K562 (cell line): Measurements from ENCODE around the gene SLC26A6. TPM values are rescaled to one million over a fixed set of nuclear protein-coding genes. Genes with fewer than 3 reads are reported as not detected.

ENCODE experiments used
- CHD1 ChIP-seq: fragments of 200-600 bp; sonication (generic); IDR thresholded peaks from one replicate; pipeline ENCODE4 v1.6.1; 2012; ENCODE audit warnings: mild to moderate bottlenecking, moderate library complexity, low read length, inconsistent platforms
- ELK3 ChIP-seq: fragments of 450-650 bp; formaldehyde crosslinking; IDR thresholded peaks from 2 replicates; pipeline ENCODE4 v1.4.0; 2020; ENCODE audit warnings: mild to moderate bottlenecking
- ERF ChIP-seq: fragments of 450-650 bp; formaldehyde crosslinking; IDR thresholded peaks from 2 replicates; pipeline ENCODE4 v1.4.0; 2020; ENCODE audit warnings: mild to moderate bottlenecking, mixed read lengths
- EWSR1 ChIP-seq: fragments of 450-650 bp; IDR thresholded peaks from 2 replicates; pipeline ENCODE4 v1.6.1; 2018; ENCODE audit warnings: borderline replicate concordance, mild to moderate bottlenecking, low read depth, moderate library complexity; ENCODE audit not compliant: partially characterized antibody
- HLTF ChIP-seq: fragments of 450-650 bp; IDR thresholded peaks from 2 replicates; pipeline ENCODE4 v1.6.1; 2016
- KAT8 ChIP-seq: fragments of 450-650 bp; IDR thresholded peaks from 2 replicates; pipeline ENCODE4 v1.6.1; 2016; ENCODE audit warnings: low read depth, mild to moderate bottlenecking
- KLF13 ChIP-seq: fragments of 450-650 bp; IDR thresholded peaks from 2 replicates; pipeline ENCODE4 v1.6.1; 2016; ENCODE audit warnings: missing genetic modification characterization, low read depth, mild to moderate bottlenecking, missing compliant biosample characterization, moderate library complexity, borderline replicate concordance
- MBD1 ChIP-seq: fragments of 250-450 bp; sonication (Bioruptor Pico); IDR thresholded peaks from 2 replicates; pipeline ENCODE4 v1.8.0; 2022; ENCODE audit warnings: inconsistent platforms
- NUFIP1 ChIP-seq: fragments of 450-650 bp; IDR thresholded peaks from 2 replicates; pipeline ENCODE4 v1.6.1; 2018; ENCODE audit not compliant: partially characterized antibody
- PHTF2 ChIP-seq: fragments of 250-450 bp; sonication (Bioruptor Pico); IDR thresholded peaks from 2 replicates; pipeline ENCODE4 v1.5.0; 2021; ENCODE audit warnings: mild to moderate bottlenecking
- SRSF3 ChIP-seq: fragments of 200-400 bp; formaldehyde crosslinking; IDR thresholded peaks from 2 replicates; pipeline ENCODE4 v1.6.1; 2016; ENCODE audit warnings: mild to moderate bottlenecking, low read length, moderate library complexity; ENCODE audit not compliant: insufficient read depth
- TARDBP ChIP-seq: fragments of 450-650 bp; IDR thresholded peaks from 2 replicates; pipeline ENCODE4 v1.6.1; 2016
- TCF3 ChIP-seq: sonication (generic); formaldehyde crosslinking; IDR thresholded peaks from 2 replicates; pipeline ENCODE4 v1.4.0; 2020; ENCODE audit warnings: mild to moderate bottlenecking, missing genetic modification reagents
- TOE1 ChIP-seq, 2 experiments: fragments of 450-650 bp in 1 of 2; sonication (generic) in 1 of 2; formaldehyde crosslinking in 1 of 2; IDR thresholded peaks; 2 replicates each; pipeline versions ENCODE4 v1.7.1 to v1.8.0; 2016 to 2022; ENCODE audit warnings: borderline replicate concordance in 2 of 2, mild to moderate bottlenecking in 2 of 2, antibody characterized with exemption in 1 of 2, inconsistent platforms in 1 of 2, low read depth in 1 of 2, missing genetic modification reagents in 1 of 2, moderate library complexity in 1 of 2
- TSC22D4 ChIP-seq: fragments of 450-650 bp; IDR thresholded peaks from 2 replicates; pipeline ENCODE4 v1.6.1; 2016; ENCODE audit warnings: missing genetic modification characterization, missing biosample characterization, control low read depth
- VEZF1 ChIP-seq: fragments of 200-800 bp; sonication (Bioruptor generic); IDR thresholded peaks from 2 replicates; pipeline ENCODE4 v1.6.1; 2017; ENCODE audit warnings: missing genetic modification characterization, missing compliant biosample characterization
- ZBTB1 ChIP-seq: sonication (generic); formaldehyde crosslinking; IDR thresholded peaks from 2 replicates; pipeline ENCODE4 v1.8.1; 2023; ENCODE audit warnings: missing genetic modification reagents, low read depth, mild to moderate bottlenecking, borderline replicate concordance
- ZNF212 ChIP-seq: fragments of 450-650 bp; formaldehyde crosslinking; IDR thresholded peaks from 2 replicates; pipeline ENCODE4 v1.4.0; 2020; ENCODE audit warnings: mild to moderate bottlenecking
- ZNF274 ChIP-seq: IDR thresholded peaks from 2 replicates; pipeline ENCODE4 v1.6.1; 2011; ENCODE audit warnings: low read depth, mild to moderate bottlenecking, low read length, moderate library complexity, borderline replicate concordance
- ZNF398 ChIP-seq: fragments of 250-450 bp; sonication (Bioruptor Pico); IDR thresholded peaks from 2 replicates; pipeline ENCODE4 v1.8.0; 2021; ENCODE audit warnings: moderate library complexity, mild to moderate bottlenecking, inconsistent platforms
- ZNF436 ChIP-seq: fragments of 250-450, 450-650 bp; sonication (Bioruptor Pico); formaldehyde crosslinking; IDR thresholded peaks from 2 replicates; pipeline ENCODE4 v1.7.0; 2020; ENCODE audit warnings: mild to moderate bottlenecking
- ZNF699 ChIP-seq: fragments of 250-450 bp; sonication (Bioruptor Pico); IDR thresholded peaks from 2 replicates; pipeline ENCODE4 v1.8.0; 2021; ENCODE audit warnings: mild to moderate bottlenecking, moderate library complexity; ENCODE audit not compliant: insufficient replicate concordance
- ZNF785 ChIP-seq: fragments of 250-450 bp; sonication (Bioruptor Pico); IDR thresholded peaks from 2 replicates; pipeline ENCODE4 v1.4.0; 2020; ENCODE audit warnings: mild to moderate bottlenecking
- polyA plus RNA-seq, 8 experiments: library from polyadenylated mRNA; depleted of rRNA in 4 of 8; stranded (reverse) in 5 of 8; unstranded in 3 of 8; fragments of >200 nt; fragmentation: Nextera tagmentation in 2 of 8; fragmentation: Illumina TruSeq in 1 of 8; extraction: Ambion mirVana in 2 of 8; extraction: Trizol in 1 of 8; gene quantifications; 2 replicates each; pipeline versions ENCODE4 v1.2.1 to v1.2.3, GENCODE V29; 2011 to 2014; ENCODE audit warnings: inconsistent platforms in 1 of 8, missing spikeins in 1 of 8
- total RNA-seq, 7 experiments: library from RNA; depleted of rRNA in 6 of 7; stranded (reverse); fragments of >200 nt in 6 of 7; fragmentation: Illumina TruSeq in 2 of 7; extraction: Trizol in 2 of 7; gene quantifications; 2 replicates each; pipeline versions ENCODE4 v1.2.1 to v1.2.3, GENCODE V29; 2011 to 2021; ENCODE audit warnings: low replicate concordance in 1 of 7

Gene SLC26A6
- total and polyA plus RNA-seq, 9 of the 15 experiments (the other 6 are each of a cell fraction or from before 2014, with no cell fraction given), result 2.1 to 27.2 (median 14.8) TPM

GRCh38 chr3:48661501-48662144 is 26.4 kb upstream of the SLC26A6 start (continued):
- TF ChIP-seq VEZF1 (CRISPR knock-in tag) (peak; percentile 54; the same call in 1 of the 2 replicates), KLF13 (tag) (no peak), ERF (CRISPR knock-in tag) (peak; percentile 52; the same call in 1 of the 2 replicates), TCF3 (CRISPR knock-in tag) (peak; percentile 63), HLTF (no peak), EWSR1 (no peak), TARDBP (no peak), ZNF398 (CRISPR knock-in tag) (no peak), PHTF2 (no peak), ZNF436 (no peak), ZNF699 (CRISPR knock-in tag) (no peak), MBD1 (CRISPR knock-in tag) (no peak), ZNF785 (CRISPR knock-in tag) (no peak), SRSF3 (no peak), TSC22D4 (tag) (no peak), ELK3 (CRISPR knock-in tag) (no peak), NUFIP1 (no peak), KAT8 (no peak), TOE1 (IDR thresholded peaks at IDR 0.05; ENCODE audit: borderline replicate concordance) (no peak), TOE1 (CRISPR knock-in tag; IDR thresholded peaks at IDR 0.05; ENCODE audit: borderline replicate concordance, low read depth) (peak; percentile 100), ZNF212 (no peak), ZNF274 (no peak), ZBTB1 (CRISPR knock-in tag) (peak; percentile 95), CHD1 (no peak)
